ENCODE results near the gene ARL6IP6. TPM values are rescaled to one million over a fixed set of nuclear protein-coding genes. Genes with fewer than 3 reads are reported as not detected.

The ARL6IP6 gene
- total RNA-seq, 4 donors from 2014 or later, result 12.6 to 25.9 (median 19.0) TPM

- ATAC-seq (ENCODE audit: low FRiP score) (no peak), DNase-seq (ENCODE audit: low spot score) (no peak)
- TF ChIP-seq, protein P1, sequence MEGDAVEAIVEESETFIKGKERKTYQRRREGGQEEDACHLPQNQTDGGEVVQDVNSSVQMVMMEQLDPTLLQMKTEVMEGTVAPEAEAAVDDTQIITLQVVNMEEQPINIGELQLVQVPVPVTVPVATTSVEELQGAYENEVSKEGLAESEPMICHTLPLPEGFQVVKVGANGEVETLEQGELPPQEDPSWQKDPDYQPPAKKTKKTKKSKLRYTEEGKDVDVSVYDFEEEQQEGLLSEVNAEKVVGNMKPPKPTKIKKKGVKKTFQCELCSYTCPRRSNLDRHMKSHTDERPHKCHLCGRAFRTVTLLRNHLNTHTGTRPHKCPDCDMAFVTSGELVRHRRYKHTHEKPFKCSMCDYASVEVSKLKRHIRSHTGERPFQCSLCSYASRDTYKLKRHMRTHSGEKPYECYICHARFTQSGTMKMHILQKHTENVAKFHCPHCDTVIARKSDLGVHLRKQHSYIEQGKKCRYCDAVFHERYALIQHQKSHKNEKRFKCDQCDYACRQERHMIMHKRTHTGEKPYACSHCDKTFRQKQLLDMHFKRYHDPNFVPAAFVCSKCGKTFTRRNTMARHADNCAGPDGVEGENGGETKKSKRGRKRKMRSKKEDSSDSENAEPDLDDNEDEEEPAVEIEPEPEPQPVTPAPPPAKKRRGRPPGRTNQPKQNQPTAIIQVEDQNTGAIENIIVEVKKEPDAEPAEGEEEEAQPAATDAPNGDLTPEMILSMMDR (IDR thresholded peaks at IDR 0.05), result no peak
Observed at GRCh38 chr2:152763651-152764050, 45.2 kb downstream of the ARL6IP6 start.

DNA sequence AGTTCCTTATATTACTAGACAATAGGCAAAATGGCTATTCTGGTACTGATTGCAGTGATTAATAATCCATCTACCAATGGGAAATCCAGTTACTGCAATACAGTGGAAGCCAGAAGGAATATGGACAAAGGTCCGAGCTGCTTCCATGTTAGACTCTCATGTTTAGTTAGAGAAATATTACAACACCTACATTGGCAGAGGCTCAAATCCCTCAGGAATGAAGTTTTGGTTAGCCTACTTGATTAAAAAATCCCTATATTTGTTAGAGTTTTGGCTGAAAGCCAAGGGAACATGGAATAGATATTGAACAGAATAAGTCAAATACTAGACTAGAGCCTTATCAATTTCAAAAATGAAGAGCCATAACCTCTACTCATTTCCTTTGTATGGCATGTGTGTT, 48.5 kb downstream of the ARL6IP6 start:
- TF ChIP-seq, protein P1 (IDR thresholded peaks at IDR 0.05), result no peak
- DNase-seq (ENCODE audit: low spot score), result no peak
- no peak for ATAC-seq (ENCODE audit: low FRiP score)

- DNase-seq (ENCODE audit: low spot score) (no peak), ATAC-seq (ENCODE audit: low FRiP score) (no peak)
- TF ChIP-seq, protein P1 (IDR thresholded peaks at IDR 0.05), result no peak
Observed at GRCh38 chr2:152781175-152781574, 62.8 kb downstream of the ARL6IP6 start.

DNA sequence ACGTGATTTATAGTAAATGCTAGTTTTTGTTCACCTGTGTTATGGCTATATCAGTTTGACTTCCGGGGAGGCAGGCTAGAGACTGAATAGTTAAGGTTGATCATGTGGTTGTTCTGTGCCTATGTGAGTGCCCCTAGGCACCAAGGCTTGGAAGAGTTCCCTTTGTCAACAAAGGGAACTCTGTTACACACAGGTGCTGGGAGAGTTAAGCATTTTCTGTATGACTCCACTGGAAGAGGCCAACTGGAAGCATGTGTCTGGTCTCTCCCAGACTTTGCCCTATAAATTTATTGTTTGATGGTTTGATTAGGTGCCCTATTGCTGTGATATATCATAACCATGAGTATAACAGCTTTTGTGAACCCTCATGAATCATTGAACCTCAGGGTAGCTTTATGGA, 63.8 kb downstream of the ARL6IP6 start:
- DNase-seq (ENCODE audit: low spot score) (no peak), ATAC-seq (ENCODE audit: low FRiP score) (no peak)
- TF ChIP-seq, protein P1 (IDR thresholded peaks at IDR 0.05), result no peak

GRCh38 chr2:152790883-152791282, 72.5 kb downstream of the ARL6IP6 start:
- TF ChIP-seq, protein P1 (IDR thresholded peaks at IDR 0.05), result no peak
- DNase-seq (ENCODE audit: low spot score), result no peak
- ATAC-seq (ENCODE audit: low FRiP score), result peak; percentile 64

DNA sequence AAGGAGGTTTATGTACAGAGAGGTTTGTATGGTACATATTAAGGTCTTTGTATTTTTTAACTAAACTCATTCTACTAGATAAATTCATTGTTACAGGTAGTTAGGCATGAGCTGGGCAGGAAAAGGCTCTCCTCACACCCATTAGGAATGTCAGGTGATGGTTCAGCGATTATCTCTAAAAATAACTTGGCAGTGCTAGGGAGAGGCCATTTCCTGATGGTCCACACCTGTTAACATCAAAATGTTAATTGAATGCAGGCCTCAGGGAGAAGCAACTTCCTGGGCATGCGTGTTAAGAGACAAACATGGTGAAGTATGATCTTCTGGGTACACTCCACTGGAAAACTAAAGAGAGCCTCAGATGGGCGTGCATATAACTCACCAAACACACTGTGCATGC, 73.6 kb downstream of the ARL6IP6 start:
- DNase-seq (ENCODE audit: low spot score), result no peak
- TF ChIP-seq, protein P1 (IDR thresholded peaks at IDR 0.05), result no peak
- ATAC-seq (ENCODE audit: low FRiP score), result no peak

DNA sequence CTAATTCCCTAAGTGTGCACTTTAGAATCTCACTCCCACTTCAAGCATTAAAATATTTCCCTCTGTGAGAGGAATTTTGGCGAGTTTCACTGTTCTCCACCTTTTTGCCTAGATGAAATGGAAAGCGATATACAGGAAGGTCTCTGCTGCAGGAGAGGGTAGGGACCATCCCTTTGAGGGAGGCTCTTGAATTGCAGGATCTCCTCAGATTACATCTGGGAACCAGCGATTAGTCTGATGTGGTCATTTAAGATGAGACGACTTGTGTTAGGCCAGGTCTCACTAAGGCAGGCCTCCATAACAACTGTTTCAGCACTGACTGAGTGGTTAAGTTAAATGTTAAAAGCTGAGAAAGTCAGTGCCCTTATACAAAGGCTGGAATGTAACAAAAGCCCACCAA, 74.6 kb downstream of the ARL6IP6 start:
- no peak for DNase-seq (ENCODE audit: low spot score)
- TF ChIP-seq, protein P1 (IDR thresholded peaks at IDR 0.05), result no peak
- ATAC-seq (ENCODE audit: low FRiP score), result peak; percentile 64

Measured in omental fat pad (tissue), 4 donors.